ENCODE measurements around the gene CMTM6. TPM values are rescaled to one million over a fixed set of nuclear protein-coding genes. Genes with fewer than 3 reads are reported as not detected.

The CMTM6 gene
- total RNA-seq, 1 donor from 2014 or later = 17.5 TPM

DNA sequence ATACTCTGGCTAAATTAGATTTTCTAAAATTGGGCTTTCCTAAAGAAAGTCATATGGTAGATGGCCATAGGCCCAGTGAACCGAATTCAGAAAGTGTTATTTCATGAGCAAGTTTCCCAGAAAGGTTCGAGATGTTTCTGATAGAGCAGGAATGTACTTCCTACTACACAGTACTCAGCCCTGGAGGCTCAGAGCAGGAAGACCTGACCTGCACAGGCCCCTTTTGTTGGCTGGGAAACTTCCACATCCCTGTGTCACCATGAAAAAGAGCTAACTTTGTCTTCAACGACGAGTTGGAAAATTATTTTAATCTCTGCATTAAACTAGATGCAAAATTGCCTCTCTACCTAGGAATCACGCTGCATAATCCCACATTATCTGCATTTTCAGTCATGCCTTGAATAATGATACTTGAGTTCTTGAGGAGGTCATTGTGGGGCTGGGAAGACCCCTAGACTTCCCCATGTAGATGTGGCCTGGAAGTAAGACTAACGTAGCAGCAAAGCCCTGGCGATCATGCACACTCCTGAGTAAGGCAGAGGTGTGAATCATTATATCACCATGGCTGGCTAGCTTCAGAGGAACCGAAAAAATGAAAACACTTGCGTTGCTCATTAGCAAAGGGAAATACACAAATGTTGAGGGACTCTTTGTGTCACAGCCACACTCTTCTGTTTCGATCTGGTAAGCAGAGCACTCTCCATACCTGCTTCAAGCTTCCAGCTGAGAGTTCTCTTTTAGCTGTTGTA lies 63.9 kb downstream of the CMTM6 start:
- DNase-seq = no peak
- H3K27ac Mint-ChIP-seq (ENCODE audit: unreplicated experiment) = peak overlapping the region; percentile 52

DNA sequence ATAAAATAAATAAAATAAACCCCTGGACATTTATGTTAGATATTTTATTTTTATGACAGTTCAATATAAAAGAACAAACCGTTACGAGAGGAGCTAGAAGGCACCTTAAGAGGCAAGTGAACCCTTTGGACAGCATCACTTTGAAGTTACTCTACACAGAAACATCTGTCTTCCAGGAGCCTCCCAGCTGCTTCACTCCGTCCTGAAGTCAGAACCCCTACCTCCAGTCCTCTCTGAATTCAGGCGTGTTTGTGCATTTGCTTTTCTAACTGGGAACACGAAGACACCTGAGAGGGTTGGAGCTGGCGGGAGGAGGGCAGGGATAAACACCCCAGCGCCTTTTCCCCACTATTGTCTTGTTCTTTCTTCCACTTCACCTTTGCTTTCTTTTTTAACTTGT lies 64.8 kb downstream of the CMTM6 start:
- Mint-ChIP-seq H3K9me3 (ENCODE audit: unreplicated experiment) (no peaks in the 10 kb centered on the region), H3K4me1 (ENCODE audit: low read depth, unreplicated experiment) (peaks cover 17% of the 10 kb centered on the region), H3K36me3 (ENCODE audit: unreplicated experiment) (no peaks in the 10 kb centered on the region), H3K4me3 (ENCODE audit: unreplicated experiment) (no peak overlapping the region), H3K27me3 (ENCODE audit: unreplicated experiment) (no peaks in the 10 kb centered on the region), H3K27ac (ENCODE audit: unreplicated experiment) (no peak overlapping the region)
- no peak for DNase-seq
- TF ChIP-seq, protein P1, sequence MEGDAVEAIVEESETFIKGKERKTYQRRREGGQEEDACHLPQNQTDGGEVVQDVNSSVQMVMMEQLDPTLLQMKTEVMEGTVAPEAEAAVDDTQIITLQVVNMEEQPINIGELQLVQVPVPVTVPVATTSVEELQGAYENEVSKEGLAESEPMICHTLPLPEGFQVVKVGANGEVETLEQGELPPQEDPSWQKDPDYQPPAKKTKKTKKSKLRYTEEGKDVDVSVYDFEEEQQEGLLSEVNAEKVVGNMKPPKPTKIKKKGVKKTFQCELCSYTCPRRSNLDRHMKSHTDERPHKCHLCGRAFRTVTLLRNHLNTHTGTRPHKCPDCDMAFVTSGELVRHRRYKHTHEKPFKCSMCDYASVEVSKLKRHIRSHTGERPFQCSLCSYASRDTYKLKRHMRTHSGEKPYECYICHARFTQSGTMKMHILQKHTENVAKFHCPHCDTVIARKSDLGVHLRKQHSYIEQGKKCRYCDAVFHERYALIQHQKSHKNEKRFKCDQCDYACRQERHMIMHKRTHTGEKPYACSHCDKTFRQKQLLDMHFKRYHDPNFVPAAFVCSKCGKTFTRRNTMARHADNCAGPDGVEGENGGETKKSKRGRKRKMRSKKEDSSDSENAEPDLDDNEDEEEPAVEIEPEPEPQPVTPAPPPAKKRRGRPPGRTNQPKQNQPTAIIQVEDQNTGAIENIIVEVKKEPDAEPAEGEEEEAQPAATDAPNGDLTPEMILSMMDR (IDR thresholded peaks at IDR 0.05; ENCODE audit: partially characterized antibody, unreplicated experiment) = no peak

More for the DNA sequence above, 63.9 kb downstream of the CMTM6 start:
- H3K27me3 Mint-ChIP-seq (ENCODE audit: unreplicated experiment) = no peaks in the 10 kb centered on the region
- H3K4me3 Mint-ChIP-seq (ENCODE audit: unreplicated experiment) = no peak overlapping the region
- TF ChIP-seq, protein P1 (IDR thresholded peaks at IDR 0.05; ENCODE audit: partially characterized antibody, unreplicated experiment) = no peak
- H3K4me1 Mint-ChIP-seq (ENCODE audit: low read depth, unreplicated experiment) = peaks cover 15% of the 10 kb centered on the region
- H3K36me3 Mint-ChIP-seq (ENCODE audit: unreplicated experiment) = no peaks in the 10 kb centered on the region
- H3K9me3 Mint-ChIP-seq (ENCODE audit: unreplicated experiment) = no peaks in the 10 kb centered on the region

DNA sequence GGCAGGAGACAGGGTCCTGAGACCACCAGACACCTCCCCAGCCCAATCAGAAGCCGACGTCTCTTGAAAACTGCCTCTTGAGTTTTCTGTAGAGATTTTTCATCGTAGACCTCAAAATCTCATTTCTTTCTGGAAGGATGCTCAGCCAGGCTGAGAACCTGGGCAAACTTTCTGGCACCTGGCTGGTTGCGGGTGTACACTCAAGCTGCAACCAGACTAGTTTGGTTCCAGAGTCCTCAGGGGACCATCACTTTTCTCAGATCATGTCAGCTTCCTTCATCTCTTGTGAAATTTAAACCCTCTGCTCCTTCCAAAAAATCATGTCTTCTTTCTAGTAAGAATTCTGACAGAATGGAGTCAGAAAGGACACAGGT lies 65.8 kb downstream of the CMTM6 start:
- H3K27ac Mint-ChIP-seq (ENCODE audit: unreplicated experiment) = no peak overlapping the region
- no peak for DNase-seq
- H3K36me3 Mint-ChIP-seq (ENCODE audit: unreplicated experiment) = no peaks in the 10 kb centered on the region
- TF ChIP-seq, protein P1 (IDR thresholded peaks at IDR 0.05; ENCODE audit: partially characterized antibody, unreplicated experiment) = no peak
- H3K27me3 Mint-ChIP-seq (ENCODE audit: unreplicated experiment) = no peaks in the 10 kb centered on the region
- no peak overlapping the region for H3K4me3 Mint-ChIP-seq (ENCODE audit: unreplicated experiment)
- H3K4me1 Mint-ChIP-seq (ENCODE audit: low read depth, unreplicated experiment) = peaks cover 20% of the 10 kb centered on the region
- H3K9me3 Mint-ChIP-seq (ENCODE audit: unreplicated experiment) = no peaks in the 10 kb centered on the region

DNA sequence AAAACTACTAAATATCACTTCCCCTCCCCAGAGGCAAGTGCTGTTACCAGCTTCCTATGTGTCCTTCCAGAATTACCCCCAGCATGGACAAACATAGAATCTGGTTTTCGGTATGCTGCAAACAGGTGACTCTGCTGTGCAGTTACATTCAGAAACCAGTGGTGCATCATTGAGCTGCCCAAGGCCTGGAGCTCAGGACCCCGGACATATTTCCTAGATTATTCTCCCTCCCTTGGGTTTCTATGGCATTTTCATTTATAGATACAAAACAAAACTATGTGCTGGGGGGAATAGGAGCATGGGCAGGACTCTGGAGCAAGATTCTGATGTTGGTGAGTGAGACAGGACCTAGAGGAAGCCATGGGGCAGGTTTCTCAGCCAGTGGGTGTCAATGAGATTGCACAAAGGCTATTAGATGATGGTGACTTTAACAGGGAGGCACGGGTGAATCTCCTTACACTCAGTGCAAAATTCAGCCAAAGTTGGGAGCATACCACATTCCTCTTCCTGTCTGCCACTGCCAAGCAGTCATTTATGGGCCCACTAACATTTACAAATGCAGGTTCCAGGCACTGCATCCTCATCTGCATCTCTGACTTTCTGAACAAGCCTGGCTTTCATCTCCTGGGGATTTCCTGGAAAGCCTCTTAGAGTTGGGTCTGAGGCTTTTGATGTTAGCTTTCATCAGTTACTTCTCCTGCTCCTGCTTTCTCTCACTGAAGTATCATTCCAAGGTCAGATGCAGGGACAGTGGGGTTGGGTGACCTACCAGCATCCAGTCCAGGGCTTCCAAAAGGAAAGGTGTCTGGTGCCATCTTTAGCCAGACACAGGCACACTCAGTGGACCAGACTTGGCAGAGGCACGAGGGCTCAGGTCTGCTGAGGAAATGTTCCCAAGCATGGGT lies 66.5 kb downstream of the CMTM6 start:
- H3K27me3 Mint-ChIP-seq (ENCODE audit: unreplicated experiment) = no peaks in the 10 kb centered on the region
- H3K4me3 Mint-ChIP-seq (ENCODE audit: unreplicated experiment) = no peak overlapping the region
- no peaks in the 10 kb centered on the region for H3K9me3 Mint-ChIP-seq (ENCODE audit: unreplicated experiment)
- peaks cover 21% of the 10 kb centered on the region for H3K4me1 Mint-ChIP-seq (ENCODE audit: low read depth, unreplicated experiment)
- no peaks in the 10 kb centered on the region for H3K36me3 Mint-ChIP-seq (ENCODE audit: unreplicated experiment)
- DNase-seq = no peak
- TF ChIP-seq, protein P1 (IDR thresholded peaks at IDR 0.05; ENCODE audit: partially characterized antibody, unreplicated experiment) = no peak
- H3K27ac Mint-ChIP-seq (ENCODE audit: unreplicated experiment) = no peak overlapping the region

GRCh38 chr3:32434206-32434605 lies 68.4 kb downstream of the CMTM6 start:
- H3K4me1 Mint-ChIP-seq (ENCODE audit: low read depth, unreplicated experiment) = peaks cover 29% of the 10 kb centered on the region
- H3K9me3 Mint-ChIP-seq (ENCODE audit: unreplicated experiment) = no peaks in the 10 kb centered on the region
- no peak for DNase-seq
- no peak overlapping the region for H3K4me3 Mint-ChIP-seq (ENCODE audit: unreplicated experiment)
- H3K27me3 Mint-ChIP-seq (ENCODE audit: unreplicated experiment) = no peaks in the 10 kb centered on the region
- no peak overlapping the region for H3K27ac Mint-ChIP-seq (ENCODE audit: unreplicated experiment)
- TF ChIP-seq, protein P1 (IDR thresholded peaks at IDR 0.05; ENCODE audit: partially characterized antibody, unreplicated experiment) = no peak
- no peaks in the 10 kb centered on the region for H3K36me3 Mint-ChIP-seq (ENCODE audit: unreplicated experiment)

All from glutamatergic neuron (in vitro differentiated cells).